ENCODE measurements around the gene ITPRIPL2.

The ITPRIPL2 gene

GRCh38 chr16:19108409-19109287, 5.1 kb upstream of the ITPRIPL2 start:
- Histone ChIP-seq H3K9ac (ENCODE audit: low read length in 2 of 2) (no peak overlapping the region), H3K4me3 (ENCODE audit: low read length in 2 of 2) (no peak overlapping the region), H3K36me3 (ENCODE audit: control insufficient read depth in 2 of 2, insufficient read depth in 2 of 2, low read length in 2 of 2) (no peaks in the 10 kb centered on the region), H3K27me3 (ENCODE audit: control insufficient read depth in 1 of 2, insufficient read depth in 2 of 2, low read length in 2 of 2) (peaks cover 0 to 2% of the 10 kb centered on the region in 2 donors), H3K4me1 (ENCODE audit: control insufficient read depth, insufficient read depth, low read length) (peaks cover 5% of the 10 kb centered on the region), H3K27ac (ENCODE audit: low read length) (no peak overlapping the region), H3K9me3 (ENCODE audit: control insufficient read depth in 2 of 2, low read length in 2 of 2) (no peaks in the 10 kb centered on the region)

GRCh38 chr16:19109288-19109664, 4.5 kb upstream of the ITPRIPL2 start:
- Histone ChIP-seq H3K9ac (ENCODE audit: low read length in 2 of 2) (no peak overlapping the region), H3K36me3 (ENCODE audit: control insufficient read depth in 2 of 2, insufficient read depth in 2 of 2, low read length in 2 of 2) (no peaks in the 10 kb centered on the region), H3K4me3 (ENCODE audit: low read length in 2 of 2) (no peak overlapping the region), H3K9me3 (ENCODE audit: control insufficient read depth in 2 of 2, low read length in 2 of 2) (no peaks in the 10 kb centered on the region), H3K4me1 (ENCODE audit: control insufficient read depth, insufficient read depth, low read length) (peaks cover 7% of the 10 kb centered on the region), H3K27ac (ENCODE audit: low read length) (no peak overlapping the region), H3K27me3 (ENCODE audit: control insufficient read depth in 1 of 2, insufficient read depth in 2 of 2, low read length in 2 of 2) (no peaks in the 10 kb centered on the region)

DNA sequence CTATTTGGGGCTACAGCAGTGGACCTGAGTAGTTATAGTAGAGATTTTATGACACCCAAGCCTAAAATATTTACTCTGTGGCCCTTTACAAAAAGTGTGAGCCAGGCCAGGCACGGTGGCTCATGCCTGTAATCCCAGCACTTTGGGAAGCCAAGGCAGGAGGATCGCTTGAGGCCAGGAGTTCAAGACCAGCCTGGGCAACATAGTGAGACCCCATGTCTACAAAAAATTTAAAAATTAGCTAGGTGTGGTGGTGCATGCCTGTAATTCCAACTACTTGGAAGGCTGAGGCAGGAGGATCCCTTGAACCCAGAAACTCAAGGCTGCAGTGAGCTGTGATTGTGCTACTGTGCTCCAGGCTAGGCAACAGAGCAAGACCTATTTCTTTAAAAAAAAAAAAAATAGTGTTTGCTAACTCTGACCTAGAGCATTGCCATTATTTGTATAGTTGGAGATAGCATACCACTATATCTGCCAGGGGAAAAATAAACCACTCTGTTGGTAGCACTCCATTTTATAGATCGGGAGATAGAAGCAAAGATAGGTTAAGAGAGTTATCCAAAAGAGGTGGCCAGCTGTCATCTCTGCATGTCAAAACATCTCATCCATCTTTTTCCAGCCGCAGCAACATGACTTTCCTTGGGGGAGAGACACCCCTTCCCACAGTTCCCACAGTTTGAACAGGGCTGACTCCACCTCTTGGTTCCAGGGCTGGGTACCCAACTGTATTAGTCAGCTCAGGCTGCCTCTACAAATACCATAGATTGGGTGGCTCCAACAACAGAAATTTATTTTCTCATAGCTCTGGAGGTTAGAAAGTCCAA, 3.0 kb upstream of the ITPRIPL2 start:
- Histone ChIP-seq H3K27me3 (ENCODE audit: control insufficient read depth in 1 of 2, insufficient read depth in 2 of 2, low read length in 2 of 2) (no peaks in the 10 kb centered on the region), H3K36me3 (ENCODE audit: control insufficient read depth in 2 of 2, insufficient read depth in 2 of 2, low read length in 2 of 2) (no peaks in the 10 kb centered on the region), H3K4me1 (ENCODE audit: control insufficient read depth, insufficient read depth, low read length) (peaks cover 20% of the 10 kb centered on the region), H3K9ac (ENCODE audit: low read length in 2 of 2) (no peak overlapping the region), H3K4me3 (ENCODE audit: low read length in 2 of 2) (no peak overlapping the region), H3K27ac (ENCODE audit: low read length) (no peak overlapping the region), H3K9me3 (ENCODE audit: control insufficient read depth in 2 of 2, low read length in 2 of 2) (no peaks in the 10 kb centered on the region)

DNA sequence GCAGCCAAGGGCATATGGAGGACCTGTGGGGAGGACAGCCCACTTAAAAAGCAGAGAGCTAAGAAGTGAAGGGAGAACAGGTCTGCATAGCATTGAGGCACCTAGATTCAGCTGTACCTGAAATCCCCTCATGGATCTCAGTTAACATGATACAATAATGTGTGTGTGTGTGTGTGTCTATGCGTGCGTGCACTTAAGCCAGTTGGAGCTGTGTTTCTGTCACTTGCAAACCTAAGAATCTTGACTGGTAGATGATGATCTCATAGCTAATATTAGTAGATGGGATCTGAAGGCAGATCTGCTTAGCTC, 1.7 kb upstream of the ITPRIPL2 start:
- Histone ChIP-seq H3K27ac (ENCODE audit: low read length) (no peak overlapping the region), H3K9ac (ENCODE audit: low read length in 2 of 2) (no peak overlapping the region), H3K9me3 (ENCODE audit: control insufficient read depth in 2 of 2, low read length in 2 of 2) (no peaks in the 10 kb centered on the region), H3K4me3 (ENCODE audit: low read length in 2 of 2) (no peak overlapping the region), H3K4me1 (ENCODE audit: control insufficient read depth, insufficient read depth, low read length) (peaks cover 28% of the 10 kb centered on the region), H3K27me3 (ENCODE audit: control insufficient read depth in 1 of 2, insufficient read depth in 2 of 2, low read length in 2 of 2) (no peaks in the 10 kb centered on the region), H3K36me3 (ENCODE audit: control insufficient read depth in 2 of 2, insufficient read depth in 2 of 2, low read length in 2 of 2) (no peaks in the 10 kb centered on the region)

GRCh38 chr16:19114359-19115147, 789 bp downstream of the ITPRIPL2 start:
- Histone ChIP-seq H3K4me3 (ENCODE audit: low read length in 2 of 2) (peak overlapping the region; percentile 75 to 83), H3K27me3 (ENCODE audit: control insufficient read depth in 1 of 2, insufficient read depth in 2 of 2, low read length in 2 of 2) (no peaks in the 10 kb centered on the region), H3K36me3 (ENCODE audit: control insufficient read depth in 2 of 2, insufficient read depth in 2 of 2, low read length in 2 of 2) (peaks cover 0 to 4% of the 10 kb centered on the region in 2 donors), H3K27ac (ENCODE audit: low read length) (peak overlapping the region; percentile 76), H3K9me3 (ENCODE audit: control insufficient read depth in 2 of 2, low read length in 2 of 2) (no peaks in the 10 kb centered on the region), H3K4me1 (ENCODE audit: control insufficient read depth, insufficient read depth, low read length) (peaks cover 32% of the 10 kb centered on the region), H3K9ac (ENCODE audit: low read length in 2 of 2) (peak overlapping the region; percentile 68 to 82)

GRCh38 chr16:19115148-19116021, 1.6 kb downstream of the ITPRIPL2 start:
- Histone ChIP-seq H3K4me3 (ENCODE audit: low read length in 2 of 2) (peak overlapping the region; percentile 75 to 83), H3K27me3 (ENCODE audit: control insufficient read depth in 1 of 2, insufficient read depth in 2 of 2, low read length in 2 of 2) (no peaks in the 10 kb centered on the region), H3K9ac (ENCODE audit: low read length in 2 of 2) (no peak overlapping the region), H3K36me3 (ENCODE audit: control insufficient read depth in 2 of 2, insufficient read depth in 2 of 2, low read length in 2 of 2) (peaks cover 0 to 4% of the 10 kb centered on the region in 2 donors), H3K9me3 (ENCODE audit: control insufficient read depth in 2 of 2, low read length in 2 of 2) (no peaks in the 10 kb centered on the region), H3K4me1 (ENCODE audit: control insufficient read depth, insufficient read depth, low read length) (peaks cover 32% of the 10 kb centered on the region), H3K27ac (ENCODE audit: low read length) (peak overlapping the region; percentile 76)

- no peaks in the 10 kb centered on the region for H3K9me3 ChIP-seq (ENCODE audit: control insufficient read depth in 2 of 2, low read length in 2 of 2)
- H3K9ac ChIP-seq (ENCODE audit: low read length in 2 of 2) = no peak overlapping the region
- H3K27me3 ChIP-seq (ENCODE audit: control insufficient read depth in 1 of 2, insufficient read depth in 2 of 2, low read length in 2 of 2) = no peaks in the 10 kb centered on the region
- peak overlapping the region in 1 of 2 donors; percentile 29 for H3K4me3 ChIP-seq (ENCODE audit: low read length in 2 of 2)
- H3K36me3 ChIP-seq (ENCODE audit: control insufficient read depth in 2 of 2, insufficient read depth in 2 of 2, low read length in 2 of 2) = peaks cover 4 to 8% of the 10 kb centered on the region in 2 donors
- peak overlapping the region; percentile 11 for H3K27ac ChIP-seq (ENCODE audit: low read length)
- H3K4me1 ChIP-seq (ENCODE audit: control insufficient read depth, insufficient read depth, low read length) = peaks cover 32% of the 10 kb centered on the region
These were observed 3.1 kb downstream of the ITPRIPL2 start for GRCh38 chr16:19116711-19117449.

DNA sequence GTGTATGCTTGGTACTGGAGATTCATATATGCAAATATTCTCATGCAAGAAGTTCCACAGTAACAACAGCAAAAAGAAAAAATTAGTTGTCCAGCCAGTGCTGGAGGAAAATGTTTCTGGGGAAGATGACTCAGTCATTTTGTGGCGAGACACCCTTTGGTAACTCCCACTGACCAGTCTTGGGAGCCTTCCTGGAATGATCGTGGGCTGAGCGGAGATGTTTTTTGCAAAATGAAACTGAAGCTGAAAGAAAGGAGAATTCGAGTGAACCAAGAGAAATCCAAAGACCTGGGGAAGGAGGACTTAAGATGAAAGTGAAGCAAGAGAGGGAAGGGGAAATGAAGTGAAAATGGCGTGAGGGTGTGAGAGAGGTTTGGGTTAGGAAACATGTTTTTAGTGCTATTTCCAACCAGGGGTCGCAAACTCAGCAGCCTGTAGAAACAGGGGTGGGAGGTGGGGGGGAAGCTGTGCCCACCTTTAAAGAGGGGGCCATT, 5.2 kb downstream of the ITPRIPL2 start:
- H3K27me3 ChIP-seq (ENCODE audit: control insufficient read depth in 1 of 2, insufficient read depth in 2 of 2, low read length in 2 of 2) = no peaks in the 10 kb centered on the region
- peak overlapping the region; percentile 1 to 63 for H3K9ac ChIP-seq (ENCODE audit: low read length in 2 of 2)
- H3K4me1 ChIP-seq (ENCODE audit: control insufficient read depth, insufficient read depth, low read length) = peaks cover 28% of the 10 kb centered on the region
- H3K4me3 ChIP-seq (ENCODE audit: low read length in 2 of 2) = peak overlapping the region; percentile 40 to 41
- H3K27ac ChIP-seq (ENCODE audit: low read length) = no peak overlapping the region
- H3K9me3 ChIP-seq (ENCODE audit: control insufficient read depth in 2 of 2, low read length in 2 of 2) = no peaks in the 10 kb centered on the region
- H3K36me3 ChIP-seq (ENCODE audit: control insufficient read depth in 2 of 2, insufficient read depth in 2 of 2, low read length in 2 of 2) = peaks cover 4 to 9% of the 10 kb centered on the region in 2 donors

DNA sequence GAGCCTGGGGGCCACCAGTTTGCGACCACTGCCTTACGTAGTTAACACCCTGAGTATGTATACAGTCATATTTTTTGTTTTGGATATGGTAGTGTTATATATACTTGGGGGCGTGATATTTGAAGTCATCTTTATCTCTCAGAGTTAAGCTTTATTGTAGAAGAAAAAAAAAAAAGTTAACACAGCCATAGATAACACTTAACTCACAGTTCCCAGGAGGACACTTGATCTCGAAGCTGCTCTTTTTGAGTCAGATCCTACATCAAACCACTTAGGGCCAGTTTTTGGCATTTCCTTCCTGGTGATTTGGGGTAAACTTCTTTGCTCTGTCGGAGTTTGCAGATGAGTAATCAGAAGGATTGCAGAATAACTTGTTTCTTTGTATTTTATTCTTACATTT, 5.8 kb downstream of the ITPRIPL2 start:
- peak overlapping the region in 1 of 2 donors; percentile 41 for H3K4me3 ChIP-seq (ENCODE audit: low read length in 2 of 2)
- peaks cover 24% of the 10 kb centered on the region for H3K4me1 ChIP-seq (ENCODE audit: control insufficient read depth, insufficient read depth, low read length)
- H3K36me3 ChIP-seq (ENCODE audit: control insufficient read depth in 2 of 2, insufficient read depth in 2 of 2, low read length in 2 of 2) = peaks cover 4 to 9% of the 10 kb centered on the region in 2 donors
- no peak overlapping the region for H3K27ac ChIP-seq (ENCODE audit: low read length)
- H3K9me3 ChIP-seq (ENCODE audit: control insufficient read depth in 2 of 2, low read length in 2 of 2) = no peaks in the 10 kb centered on the region
- peak overlapping the region in 1 of 2 donors; percentile 63 for H3K9ac ChIP-seq (ENCODE audit: low read length in 2 of 2)
- no peaks in the 10 kb centered on the region for H3K27me3 ChIP-seq (ENCODE audit: control insufficient read depth in 1 of 2, insufficient read depth in 2 of 2, low read length in 2 of 2)
